Activated CD8-positive, alpha-beta memory T cell treated with anti-CD3 and anti-CD28 coated beads, Interleukin-2, amount 50 U/mL, for 24 hours (primary cell): ENCODE results near the gene FUCA2.

Source experiments
- DNase-seq: peaks from one replicate; pipeline ENCODE4 v3.0.0-alpha.2; 2020; ENCODE audit errors: extremely low read depth

Gene FUCA2

GRCh38 chr6:143510991-143511891, at the start of gene FUCA2:
Gene FUCA2 (minus strand): TSS chr6:143511720. CDS start chr6:143511634, 86 bp downstream.
- DNase-seq: peak; percentile 49

GRCh38 chr6:143561105-143561704, 49.7 kb upstream of the FUCA2 start:
- no peak for DNase-seq

- DNase-seq: no peak
Measured at GRCh38 chr6:143559051-143559660, 47.6 kb upstream of the FUCA2 start.

- no peak for DNase-seq
Measured at GRCh38 chr6:143556529-143556928, 45.0 kb upstream of the FUCA2 start.

GRCh38 chr6:143555582-143555981, 44.1 kb upstream of the FUCA2 start:
- no peak for DNase-seq

- DNase-seq: no peak
Measured at GRCh38 chr6:143555071-143555492, 43.6 kb upstream of the FUCA2 start.

- DNase-seq: no peak
Measured at GRCh38 chr6:143553337-143553736, 41.8 kb upstream of the FUCA2 start.

GRCh38 chr6:143549949-143550268, 38.4 kb upstream of the FUCA2 start:
- no peak for DNase-seq

- no peak for DNase-seq
Measured at GRCh38 chr6:143549221-143549948, 37.9 kb upstream of the FUCA2 start.

GRCh38 chr6:143546599-143546998, 35.1 kb upstream of the FUCA2 start:
- DNase-seq: no peak

- no peak for DNase-seq
Measured at GRCh38 chr6:143545976-143546547, 34.5 kb upstream of the FUCA2 start.

- no peak for DNase-seq
Measured at GRCh38 chr6:143545165-143545564, 33.6 kb upstream of the FUCA2 start.

- DNase-seq: no peak
Measured at GRCh38 chr6:143544011-143544696, 32.6 kb upstream of the FUCA2 start.

GRCh38 chr6:143543435-143543834, 31.9 kb upstream of the FUCA2 start:
- DNase-seq: no peak

- no peak for DNase-seq
Measured at GRCh38 chr6:143542888-143543287, 31.4 kb upstream of the FUCA2 start.

- DNase-seq: no peak
Measured at GRCh38 chr6:143540192-143540591, 28.7 kb upstream of the FUCA2 start.

GRCh38 chr6:143539734-143540133, 28.2 kb upstream of the FUCA2 start:
- DNase-seq: no peak

GRCh38 chr6:143539106-143539505, 27.6 kb upstream of the FUCA2 start:
- no peak for DNase-seq

- no peak for DNase-seq
Measured at GRCh38 chr6:143538374-143538773, 26.9 kb upstream of the FUCA2 start.

- DNase-seq: no peak
Measured at GRCh38 chr6:143536866-143537691, 25.6 kb upstream of the FUCA2 start.
